HUES64 (cell line): ENCODE measurements around the gene SRGAP1.

Experiments used
- H3K27ac ChIP-seq: 2 replicates; pipeline ENCODE4 v1.7.0; 2013; ENCODE audit warnings: low read depth, low read length, inconsistent platforms
- H3K27me3 ChIP-seq: 2 replicates; pipeline ENCODE4 v1.6.1; 2013; ENCODE audit warnings: mild to moderate bottlenecking, low read length; ENCODE audit not compliant: insufficient read depth
- H3K36me3 ChIP-seq: 2 replicates; pipeline ENCODE4 v1.6.1; 2013; ENCODE audit warnings: mild to moderate bottlenecking, low read length; ENCODE audit not compliant: insufficient read depth
- H3K4me1 ChIP-seq: 2 replicates; pipeline ENCODE4 v1.6.1; 2013; ENCODE audit warnings: mild to moderate bottlenecking, low read length, moderate library complexity; ENCODE audit not compliant: insufficient read depth
- H3K4me3 ChIP-seq: 2 replicates; pipeline ENCODE4 v1.5.1; 2013; ENCODE audit warnings: mild to moderate bottlenecking, low read length, moderate library complexity
- H3K9ac ChIP-seq: 2 replicates; pipeline ENCODE4 v1.6.1; 2013; ENCODE audit warnings: mild to moderate bottlenecking, low read depth, low read length
- H3K9me3 ChIP-seq: 2 replicates; pipeline ENCODE4 v1.6.1; 2013; ENCODE audit warnings: low read depth, low read length; ENCODE audit not compliant: insufficient read depth
- WGBS: fragments of 150-250, 120-280 bp; methylation state at CpG from one replicate; pipeline ENCODE4 v1.1.7; 2013; ENCODE audit warnings: missing lambda C conversion rate; 5-methylcytosine and 5-hydroxymethylcytosine counted together

SRGAP1 gene

GRCh38 chr12:63957496-63957895, 113.0 kb downstream of the SRGAP1 start:
- H3K27me3 ChIP-seq, result no peaks in the 10 kb centered on the region
- no peaks in the 10 kb centered on the region for H3K4me1 ChIP-seq
- 100% methylated on average over 4 of the region's 5 CpGs for WGBS
- no peak overlapping the region for H3K4me3 ChIP-seq
- no peaks in the 10 kb centered on the region for H3K36me3 ChIP-seq
- no peak overlapping the region for H3K27ac ChIP-seq
- H3K9me3 ChIP-seq, result no peaks in the 10 kb centered on the region
- H3K9ac ChIP-seq, result no peak overlapping the region

GRCh38 chr12:63958876-63959580, 114.5 kb downstream of the SRGAP1 start:
- WGBS, result 98% methylated on average over 3 of the region's 3 CpGs
- no peak overlapping the region for H3K4me3 ChIP-seq
- no peak overlapping the region for H3K27ac ChIP-seq
- no peaks in the 10 kb centered on the region for H3K27me3 ChIP-seq
- H3K4me1 ChIP-seq, result no peaks in the 10 kb centered on the region
- no peaks in the 10 kb centered on the region for H3K9me3 ChIP-seq
- H3K36me3 ChIP-seq, result no peaks in the 10 kb centered on the region
- no peak overlapping the region for H3K9ac ChIP-seq

GRCh38 chr12:63961048-63961447, 116.5 kb downstream of the SRGAP1 start:
- Histone ChIP-seq H3K9ac (no peak overlapping the region), H3K9me3 (no peaks in the 10 kb centered on the region), H3K4me1 (no peaks in the 10 kb centered on the region; the same call in 1 of the 2 replicates), H3K4me3 (no peak overlapping the region), H3K36me3 (no peaks in the 10 kb centered on the region), H3K27ac (no peak overlapping the region), H3K27me3 (no peaks in the 10 kb centered on the region)
- 96% methylated on average over 4 of the region's 5 CpGs for WGBS

- Histone ChIP-seq H3K4me3 (no peak overlapping the region), H3K27me3 (no peaks in the 10 kb centered on the region), H3K9ac (no peak overlapping the region), H3K27ac (no peak overlapping the region), H3K4me1 (peaks cover 1% of the 10 kb centered on the region; the same call in 1 of the 2 replicates), H3K36me3 (no peaks in the 10 kb centered on the region), H3K9me3 (no peaks in the 10 kb centered on the region)
- whole genome bisulfite sequencing, result 92% methylated on average over 3 of the region's 3 CpGs
These were observed 117.0 kb downstream of the SRGAP1 start for GRCh38 chr12:63961543-63961942.

GRCh38 chr12:63963868-63964267, 119.4 kb downstream of the SRGAP1 start:
- Histone ChIP-seq H3K9me3 (no peaks in the 10 kb centered on the region), H3K27me3 (no peaks in the 10 kb centered on the region), H3K27ac (no peak overlapping the region), H3K4me3 (no peak overlapping the region), H3K4me1 (peaks cover 12% of the 10 kb centered on the region), H3K36me3 (no peaks in the 10 kb centered on the region), H3K9ac (no peak overlapping the region)
- 100% methylated on average over 1 of the region's 2 CpGs for WGBS

GRCh38 chr12:63964301-63964700, 119.8 kb downstream of the SRGAP1 start:
- H3K36me3 ChIP-seq, result no peaks in the 10 kb centered on the region
- WGBS, result 67% methylated on average over 1 of the region's 1 CpG
- H3K4me3 ChIP-seq, result no peak overlapping the region
- H3K27me3 ChIP-seq, result no peaks in the 10 kb centered on the region
- no peak overlapping the region for H3K9ac ChIP-seq
- no peaks in the 10 kb centered on the region for H3K9me3 ChIP-seq
- peaks cover 12% of the 10 kb centered on the region for H3K4me1 ChIP-seq
- no peak overlapping the region for H3K27ac ChIP-seq

- peaks cover 26% of the 10 kb centered on the region for H3K4me1 ChIP-seq
- no peaks in the 10 kb centered on the region for H3K27me3 ChIP-seq
- no peak overlapping the region for H3K4me3 ChIP-seq
- no peaks in the 10 kb centered on the region for H3K36me3 ChIP-seq
- no peak overlapping the region for H3K9ac ChIP-seq
- H3K27ac ChIP-seq, result no peak overlapping the region; the same call in 1 of the 2 replicates
- H3K9me3 ChIP-seq, result no peaks in the 10 kb centered on the region
- WGBS, result 85% methylated on average over 3 of the region's 3 CpGs
These were observed 121.6 kb downstream of the SRGAP1 start for GRCh38 chr12:63965936-63966605.

- H3K9me3 ChIP-seq, result no peaks in the 10 kb centered on the region
- H3K4me3 ChIP-seq, result no peak overlapping the region
- H3K27me3 ChIP-seq, result no peaks in the 10 kb centered on the region
- WGBS, result 96% methylated on average over 1 of the region's 2 CpGs
- H3K4me1 ChIP-seq, result peaks cover 26% of the 10 kb centered on the region
- H3K27ac ChIP-seq, result no peak overlapping the region; the same call in 1 of the 2 replicates
- no peak overlapping the region for H3K9ac ChIP-seq
- H3K36me3 ChIP-seq, result no peaks in the 10 kb centered on the region
These were observed 122.1 kb downstream of the SRGAP1 start for GRCh38 chr12:63966606-63966975.

- WGBS, result 92% methylated on average over 5 of the region's 5 CpGs
- H3K4me3 ChIP-seq, result no peak overlapping the region
- H3K27me3 ChIP-seq, result no peaks in the 10 kb centered on the region
- no peak overlapping the region for H3K9ac ChIP-seq
- H3K36me3 ChIP-seq, result no peaks in the 10 kb centered on the region
- H3K9me3 ChIP-seq, result no peaks in the 10 kb centered on the region
- peaks cover 26% of the 10 kb centered on the region for H3K4me1 ChIP-seq
- no peak overlapping the region for H3K27ac ChIP-seq
These were observed 123.1 kb downstream of the SRGAP1 start for GRCh38 chr12:63967358-63968145.

- Histone ChIP-seq H3K27me3 (no peaks in the 10 kb centered on the region), H3K9ac (no peak overlapping the region), H3K27ac (no peak overlapping the region), H3K4me1 (peaks cover 26% of the 10 kb centered on the region), H3K4me3 (no peak overlapping the region), H3K36me3 (no peaks in the 10 kb centered on the region), H3K9me3 (no peaks in the 10 kb centered on the region)
- WGBS, result 93% methylated on average over 6 of the region's 6 CpGs
These were observed 124.2 kb downstream of the SRGAP1 start for GRCh38 chr12:63968673-63969072.

GRCh38 chr12:63976902-63977395, 132.4 kb downstream of the SRGAP1 start:
- Histone ChIP-seq H3K4me3 (no peak overlapping the region), H3K27ac (no peak overlapping the region), H3K9ac (no peak overlapping the region), H3K27me3 (no peaks in the 10 kb centered on the region), H3K9me3 (no peaks in the 10 kb centered on the region), H3K36me3 (no peaks in the 10 kb centered on the region), H3K4me1 (no peaks in the 10 kb centered on the region)
- WGBS, result 99% methylated on average over 4 of the region's 4 CpGs
